Measurements from ENCODE around the gene DHX57.
"Not testable (repeated sequence)": the region's sequence is repeated elsewhere in the genome, so short reads cannot be mapped to it uniquely, and the experiment has no call there.

DHX57 gene

DNA sequence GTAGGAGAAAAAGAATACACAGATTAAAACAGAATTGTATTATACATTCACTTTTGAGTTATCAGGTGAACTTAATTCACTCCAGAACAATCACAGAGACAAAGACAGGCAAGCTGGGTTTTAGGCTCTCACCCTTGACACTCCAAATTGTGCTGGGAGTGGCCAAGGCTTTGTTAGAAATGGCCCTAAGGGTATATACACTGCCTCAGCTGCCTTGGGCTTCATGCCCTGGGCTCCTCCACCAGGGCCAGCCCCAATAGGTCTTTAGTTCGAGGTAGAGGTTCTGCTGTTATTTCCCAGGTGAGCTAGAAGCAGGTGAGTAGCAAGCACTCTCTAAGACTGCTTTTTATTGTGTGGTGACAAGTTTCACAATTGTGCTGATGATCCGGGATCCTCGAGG lies 77.8 kb downstream of the DHX57 start:
- no peaks in the 10 kb centered on the region for H3K4me1 ChIP-seq (ENCODE audit: control insufficient read depth in 1 of 2, insufficient read depth in 1 of 2, low read depth in 1 of 2, low read length in 1 of 2)
- H3K9me3 ChIP-seq, result no peaks in the 10 kb centered on the region
- no peak for TF ChIP-seq CTCF (IDR thresholded peaks at IDR 0.05)
- H3K36me3 ChIP-seq, result no peaks in the 10 kb centered on the region
- H3K4me3 ChIP-seq (ENCODE audit: low read depth in 1 of 2, low read length in 1 of 2), result no peak overlapping the region
- H3K27me3 ChIP-seq, result no peaks in the 10 kb centered on the region
- H3K27ac ChIP-seq, result no peak overlapping the region

- H3K4me3 ChIP-seq (ENCODE audit: low read depth in 1 of 2, low read length in 1 of 2), result no peak overlapping the region
- no peaks in the 10 kb centered on the region for H3K36me3 ChIP-seq
- H3K9me3 ChIP-seq, result no peaks in the 10 kb centered on the region
- no peak overlapping the region for H3K27ac ChIP-seq
- H3K4me1 ChIP-seq (ENCODE audit: control insufficient read depth in 1 of 2, insufficient read depth in 1 of 2, low read depth in 1 of 2, low read length in 1 of 2), result no peaks in the 10 kb centered on the region
- TF ChIP-seq CTCF (IDR thresholded peaks at IDR 0.05), result no peak
- no peaks in the 10 kb centered on the region for H3K27me3 ChIP-seq
These were observed 78.5 kb downstream of the DHX57 start for GRCh38 chr2:38797250-38797676.

- H3K4me1 ChIP-seq (ENCODE audit: control insufficient read depth in 1 of 2, insufficient read depth in 1 of 2, low read depth in 1 of 2, low read length in 1 of 2); H3K4me3 ChIP-seq (ENCODE audit: low read depth in 1 of 2, low read length in 1 of 2): not testable (repeated sequence)
These were observed 80.7 kb downstream of the DHX57 start for GRCh38 chr2:38795016-38795415.

GRCh38 chr2:38794235-38794946 lies 81.3 kb downstream of the DHX57 start:
- H3K27ac ChIP-seq, result no peak overlapping the region
- no peaks in the 10 kb centered on the region for H3K27me3 ChIP-seq
- no peaks in the 10 kb centered on the region for H3K36me3 ChIP-seq
- no peaks in the 10 kb centered on the region for H3K9me3 ChIP-seq
- H3K4me1 ChIP-seq (ENCODE audit: control insufficient read depth in 1 of 2, insufficient read depth in 1 of 2, low read depth in 1 of 2, low read length in 1 of 2), result peaks cover 3% of the 10 kb centered on the region in 2 experiments
- no peak overlapping the region for H3K4me3 ChIP-seq (ENCODE audit: low read depth in 1 of 2, low read length in 1 of 2)
- no peak for TF ChIP-seq CTCF (IDR thresholded peaks at IDR 0.05)

More at GRCh38 chr2:38795016-38795415, 80.7 kb downstream of the DHX57 start:
- H3K9me3 ChIP-seq, H3K27me3 ChIP-seq, H3K27ac ChIP-seq, H3K36me3 ChIP-seq: not testable (repeated sequence)

GRCh38 chr2:38793511-38793910 lies 82.2 kb downstream of the DHX57 start:
- H3K4me1 ChIP-seq (ENCODE audit: control insufficient read depth in 1 of 2, insufficient read depth in 1 of 2, low read depth in 1 of 2, low read length in 1 of 2), result peaks cover 3% of the 10 kb centered on the region in 2 experiments
- H3K9me3 ChIP-seq, result no peaks in the 10 kb centered on the region
- H3K4me3 ChIP-seq (ENCODE audit: low read depth in 1 of 2, low read length in 1 of 2), result no peak overlapping the region
- H3K27ac ChIP-seq, result no peak overlapping the region
- H3K36me3 ChIP-seq, result no peaks in the 10 kb centered on the region
- TF ChIP-seq CTCF (IDR thresholded peaks at IDR 0.05), result no peak
- no peaks in the 10 kb centered on the region for H3K27me3 ChIP-seq

- Histone ChIP-seq H3K9me3 (no peaks in the 10 kb centered on the region), H3K4me3 (ENCODE audit: low read depth in 1 of 2, low read length in 1 of 2) (no peak overlapping the region), H3K36me3 (no peaks in the 10 kb centered on the region), H3K27me3 (no peaks in the 10 kb centered on the region), H3K27ac (no peak overlapping the region), H3K4me1 (ENCODE audit: control insufficient read depth in 1 of 2, insufficient read depth in 1 of 2, low read depth in 1 of 2, low read length in 1 of 2) (peaks cover 3% of the 10 kb centered on the region in 2 experiments)
- no peak for TF ChIP-seq CTCF (IDR thresholded peaks at IDR 0.05)
These were observed 83.0 kb downstream of the DHX57 start for GRCh38 chr2:38792751-38793150.

DNA sequence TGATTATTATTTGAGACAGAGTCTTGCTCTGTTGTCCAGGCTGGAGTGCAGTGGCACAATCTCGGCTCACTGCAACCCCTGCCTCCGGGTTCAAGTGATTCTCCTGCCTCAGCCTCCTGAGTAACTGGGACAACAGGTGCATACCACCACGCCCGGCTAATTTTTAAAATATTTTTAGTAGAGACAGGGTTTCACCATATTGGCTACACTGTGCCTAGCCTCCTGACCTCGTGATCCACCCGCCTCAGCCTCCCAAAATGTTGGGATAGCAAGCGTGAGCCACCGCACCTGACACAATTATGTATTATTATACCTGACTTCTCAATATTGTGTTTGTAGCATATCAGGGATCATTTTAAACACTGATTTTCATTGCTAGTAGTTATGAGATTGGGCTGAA lies 83.4 kb downstream of the DHX57 start:
- not testable (repeated sequence) for H3K9me3 ChIP-seq; H3K36me3 ChIP-seq; H3K27me3 ChIP-seq; H3K27ac ChIP-seq; H3K4me1 ChIP-seq (ENCODE audit: control insufficient read depth in 1 of 2, insufficient read depth in 1 of 2, low read depth in 1 of 2, low read length in 1 of 2); H3K4me3 ChIP-seq (ENCODE audit: low read depth in 1 of 2, low read length in 1 of 2)

Measured in neutrophil (primary cell).